H4 (cell line): Measurements from ENCODE around the gene SHQ1. TPM values are rescaled to one million over a fixed set of nuclear protein-coding genes. Genes with fewer than 3 reads are reported as not detected.
A peak's percentile ranks its signal among the peaks of the same experiment; 100 is the strongest.

Experiments used
- DNase-seq: peaks from one replicate; pipeline ENCODE4 v3.0.0-alpha.2; 2015; ENCODE audit warnings: low spot score
- total RNA-seq: library from RNA; depleted of rRNA; stranded (reverse); fragments of >200 nt; shearing (Covaris generic); gene quantifications from 2 replicates; pipeline ENCODE4 v1.2.3, GENCODE V29; 2014

The SHQ1 gene
- total RNA-seq, 1 experiment from 2014 or later: 19.5 TPM

DNA sequence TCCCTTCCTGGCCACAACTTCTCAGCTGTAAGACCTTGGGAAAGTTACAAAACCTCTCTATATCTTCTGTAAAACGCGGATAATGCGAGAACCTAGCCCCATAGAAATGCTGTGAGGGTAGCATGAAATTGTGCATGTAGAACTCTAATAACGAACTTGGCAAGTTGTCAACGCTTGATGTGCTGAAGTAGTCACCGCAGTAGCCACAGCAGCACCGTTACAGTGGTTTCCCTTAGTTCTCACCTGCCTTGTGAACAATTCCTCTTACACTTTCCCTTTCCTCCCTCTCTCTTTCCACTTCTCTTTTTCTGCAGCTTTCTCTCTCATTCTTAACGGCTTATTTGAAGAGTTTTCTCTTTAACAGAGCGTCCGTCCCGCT, 447 bp upstream of the SHQ1 start:
- no peak for DNase-seq

DNA sequence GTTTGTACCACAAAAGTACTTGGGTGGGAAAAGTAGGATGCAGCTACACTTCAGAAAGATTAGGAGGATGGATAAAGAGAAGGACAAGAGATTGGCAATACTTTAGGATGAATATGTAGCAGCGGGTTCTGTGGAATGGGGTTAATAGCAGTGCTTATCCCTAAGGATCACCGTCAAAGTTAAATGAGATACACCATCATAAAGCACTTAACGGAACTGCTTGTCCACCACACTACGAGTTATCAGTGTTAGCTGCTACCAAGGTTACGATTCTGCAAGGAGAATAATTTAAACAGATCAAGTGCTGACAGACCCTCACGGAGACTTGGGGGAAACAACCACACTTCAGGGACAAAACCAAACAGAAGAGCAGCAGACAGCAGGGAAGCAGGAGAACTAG, 963 bp downstream of the SHQ1 start:
- DNase-seq: no peak

DNA sequence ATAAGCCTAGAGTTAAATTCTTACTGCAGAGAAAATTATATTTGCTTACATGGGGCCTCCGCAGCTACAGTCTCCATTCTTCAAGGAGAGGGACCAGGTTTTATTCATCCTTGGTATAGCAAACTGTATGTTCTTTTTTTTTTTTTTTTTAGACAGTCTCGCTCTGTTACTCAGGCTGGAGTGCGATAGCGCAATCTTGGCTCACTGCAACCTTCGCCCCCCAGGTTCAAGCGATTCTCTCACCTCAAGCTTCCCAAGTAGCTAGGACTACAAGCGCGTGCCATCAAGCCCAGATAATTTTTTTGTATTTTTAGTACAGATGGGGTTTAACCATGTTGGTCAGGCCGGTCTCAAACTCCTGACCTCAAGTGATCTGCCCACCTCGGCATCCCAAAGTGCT, 2.1 kb downstream of the SHQ1 start:
- DNase-seq: no peak

DNA sequence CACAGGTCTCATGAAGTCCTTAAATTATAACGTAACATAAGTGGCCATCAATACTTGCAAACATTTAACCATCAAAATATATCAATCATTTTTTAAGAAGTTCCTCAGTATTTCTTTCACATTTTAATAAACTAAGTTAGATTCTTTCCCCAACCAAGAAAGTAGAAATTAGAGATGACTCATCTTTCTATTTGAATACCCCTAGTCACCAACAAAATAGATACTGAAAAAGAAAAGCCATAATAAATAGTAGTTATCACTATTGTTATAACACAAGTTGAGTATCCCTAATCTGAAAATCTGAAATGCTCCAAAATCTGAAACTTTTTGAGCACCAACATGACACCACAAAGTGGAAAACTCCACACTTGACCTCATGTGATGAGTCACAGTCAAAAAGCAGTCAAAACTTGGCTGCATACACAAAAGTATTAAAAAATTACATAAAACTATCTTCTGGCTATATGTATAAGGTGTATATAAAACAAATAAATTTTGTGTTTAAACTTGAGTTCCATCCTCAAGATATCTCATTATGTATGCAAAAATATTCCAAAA, 3.7 kb downstream of the SHQ1 start:
- no peak for DNase-seq

DNA sequence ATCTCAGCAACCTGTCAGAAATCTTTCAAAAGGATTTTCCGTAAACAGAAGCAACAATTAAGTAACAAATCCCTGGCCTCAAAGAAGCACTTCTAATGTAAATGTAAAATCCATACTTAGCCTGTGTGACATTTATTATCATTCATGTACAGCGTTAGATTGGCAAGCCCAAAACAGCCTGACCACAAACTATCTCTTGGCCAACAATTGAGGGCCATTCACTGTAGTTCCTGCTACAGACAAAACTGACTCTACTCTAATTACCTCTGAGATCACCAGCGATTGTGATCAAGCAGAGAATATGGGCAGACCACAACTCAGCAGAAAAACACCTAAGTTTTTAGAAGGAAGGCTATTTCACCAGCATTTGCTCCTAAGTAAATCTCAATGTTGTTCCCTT, 9.2 kb downstream of the SHQ1 start:
- no peak for DNase-seq

DNA sequence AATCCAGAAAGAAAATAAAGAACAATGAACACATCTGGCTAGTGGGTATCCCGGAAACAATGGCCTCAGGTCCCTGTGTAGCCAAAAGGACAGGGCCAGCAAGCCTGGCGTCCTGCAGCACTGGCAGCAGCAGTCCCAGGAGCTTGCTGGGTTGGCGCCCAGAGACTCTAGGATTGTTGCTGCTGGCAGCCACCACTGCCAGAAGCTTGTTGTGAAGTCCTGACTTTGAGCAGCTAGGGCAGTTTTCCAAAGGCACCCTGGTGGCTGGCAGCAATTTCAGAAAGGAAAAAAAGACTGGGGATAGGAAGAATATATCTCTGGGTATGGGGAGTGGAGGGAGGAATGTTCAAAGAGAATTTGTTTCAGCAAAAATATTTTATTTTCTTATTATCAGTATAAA, 11.3 kb downstream of the SHQ1 start:
- no peak for DNase-seq

DNA sequence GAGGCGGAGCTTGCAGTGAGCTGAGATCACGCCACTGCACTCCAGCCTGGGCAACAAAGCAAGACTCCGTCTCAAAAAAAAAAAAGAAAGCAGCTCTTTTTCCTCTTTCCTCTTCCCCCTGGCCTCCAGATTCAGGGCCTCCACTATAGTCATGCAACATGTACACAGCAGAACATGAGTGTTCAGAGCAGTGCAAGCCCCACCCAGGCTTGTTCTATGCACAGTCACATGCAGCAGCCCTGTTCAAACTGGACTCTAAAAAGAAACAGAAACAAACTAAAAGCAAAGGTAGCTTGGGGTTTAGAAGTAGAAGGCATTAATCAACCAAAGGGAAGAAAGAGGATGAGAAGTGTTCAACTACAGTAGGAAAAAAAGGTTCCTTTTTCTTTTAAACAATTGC, 11.8 kb downstream of the SHQ1 start:
- DNase-seq: no peak

DNA sequence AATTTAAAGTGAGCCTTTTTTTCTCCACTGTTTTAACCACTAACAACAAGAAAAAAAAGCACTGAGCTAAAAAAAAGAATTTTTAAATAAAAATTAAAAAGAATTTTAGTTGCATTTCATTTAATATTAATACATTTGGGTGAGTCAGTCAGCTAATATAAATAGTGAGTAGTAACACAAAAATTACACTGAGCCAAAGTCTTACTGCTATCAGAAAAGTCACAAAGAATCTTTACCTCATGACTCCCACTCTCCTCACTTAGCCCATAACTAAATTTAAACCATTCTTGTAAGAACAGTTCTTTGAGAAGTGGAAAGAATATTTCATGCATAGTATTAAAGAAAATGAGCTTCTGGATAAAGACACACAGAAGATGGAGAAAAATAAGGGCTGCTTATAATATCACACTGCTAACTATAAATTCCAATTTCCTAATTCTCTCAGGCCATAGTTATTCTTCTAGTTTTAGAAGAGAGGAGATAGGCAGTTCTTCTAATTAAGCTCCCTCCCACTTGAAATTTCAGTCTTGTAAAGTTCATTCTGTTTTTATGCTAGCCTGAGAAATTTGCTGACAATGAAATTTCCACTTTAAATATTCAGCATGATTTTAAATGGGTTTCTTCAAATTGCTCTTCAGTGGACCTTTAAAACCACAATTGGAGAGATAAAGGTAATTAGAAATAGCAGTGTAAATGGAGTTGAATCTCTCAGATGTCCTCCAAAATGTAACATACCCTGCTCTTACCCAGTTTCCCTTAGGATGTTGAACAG, 17.6 kb downstream of the SHQ1 start:
- no peak for DNase-seq

DNA sequence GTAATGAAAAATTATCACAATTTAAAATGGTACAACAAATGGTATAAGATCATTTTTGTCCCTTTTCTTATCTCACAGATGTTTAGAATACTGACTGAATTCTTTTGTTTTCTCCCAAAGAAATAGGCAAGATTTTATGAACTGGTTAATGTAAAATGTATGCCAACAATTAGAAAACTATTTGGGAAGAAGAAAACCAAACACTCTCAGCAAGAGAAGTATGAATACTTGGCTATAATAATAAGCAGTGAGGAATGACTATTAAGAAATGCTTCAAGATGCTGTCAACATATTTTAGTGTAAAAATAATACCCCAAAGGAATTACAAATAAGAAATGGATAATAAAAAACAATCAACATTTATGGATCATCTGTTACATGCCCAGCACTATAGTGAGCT, 18.5 kb downstream of the SHQ1 start:
- DNase-seq: no peak

DNA sequence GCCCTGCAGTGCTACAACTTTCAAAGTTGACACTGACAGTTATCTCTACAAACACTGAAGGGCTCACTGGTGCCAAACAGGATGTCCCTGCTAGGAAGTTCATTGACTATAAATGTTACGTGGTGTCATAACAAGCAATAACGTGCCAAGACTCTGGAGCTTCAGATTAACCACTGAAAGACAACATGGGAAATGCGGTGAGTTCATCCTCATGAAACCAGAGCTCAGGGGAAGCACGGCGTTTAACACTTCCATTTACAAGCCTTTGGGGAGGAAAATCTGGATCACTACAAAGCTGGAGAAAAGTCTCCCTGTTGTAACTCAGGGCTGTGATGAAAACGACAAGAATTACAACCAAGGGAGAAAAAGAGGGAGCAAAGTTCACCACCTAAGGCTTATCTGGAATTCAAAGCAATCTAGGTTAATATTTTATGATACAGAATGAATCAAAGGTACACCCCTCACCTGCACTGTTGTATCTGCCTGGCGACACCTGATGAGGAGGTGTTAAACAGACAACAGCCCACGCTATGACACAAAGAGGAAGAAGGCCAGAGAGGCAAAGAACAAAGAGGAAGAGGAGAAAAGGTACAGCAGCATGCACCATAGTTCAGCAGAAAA, 27.0 kb downstream of the SHQ1 start:
- no peak for DNase-seq

DNA sequence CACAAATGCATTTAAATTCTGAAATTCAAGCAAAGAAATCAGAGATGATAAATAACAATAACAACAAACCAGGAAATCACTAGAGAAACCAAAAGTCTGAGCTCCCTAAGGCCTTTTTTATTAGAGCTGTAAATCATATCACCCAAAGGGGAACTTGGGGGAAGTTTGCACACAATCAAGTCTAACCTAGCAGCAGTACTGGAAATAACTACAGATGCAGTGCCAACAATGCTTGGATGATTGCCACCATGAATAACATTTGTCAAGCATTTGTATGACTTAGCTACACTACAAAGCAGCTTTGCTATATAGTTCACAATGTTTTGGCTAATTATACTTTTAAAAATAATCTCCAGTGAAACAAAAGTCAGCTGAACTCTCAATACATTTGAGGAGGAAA, 27.8 kb downstream of the SHQ1 start:
- no peak for DNase-seq

DNA sequence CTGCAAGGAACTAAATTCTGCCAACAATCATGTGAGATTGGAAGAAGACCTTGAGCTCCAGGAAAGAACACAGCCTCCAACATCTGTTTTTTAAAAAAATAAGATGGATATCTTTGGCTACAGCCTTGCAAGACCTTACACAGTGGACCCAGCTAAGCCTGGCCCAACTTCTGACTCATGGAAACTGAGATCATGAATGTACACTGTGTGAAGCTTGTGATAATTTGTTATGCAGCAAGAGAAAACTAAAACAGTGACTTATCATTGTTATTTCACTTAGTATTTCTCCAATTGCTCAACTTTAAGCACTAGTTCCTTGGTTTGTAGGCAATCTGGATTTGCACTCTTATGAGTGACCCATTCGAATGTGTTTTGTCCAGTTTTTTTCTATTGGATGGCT, 29.3 kb downstream of the SHQ1 start:
- DNase-seq: no peak

DNA sequence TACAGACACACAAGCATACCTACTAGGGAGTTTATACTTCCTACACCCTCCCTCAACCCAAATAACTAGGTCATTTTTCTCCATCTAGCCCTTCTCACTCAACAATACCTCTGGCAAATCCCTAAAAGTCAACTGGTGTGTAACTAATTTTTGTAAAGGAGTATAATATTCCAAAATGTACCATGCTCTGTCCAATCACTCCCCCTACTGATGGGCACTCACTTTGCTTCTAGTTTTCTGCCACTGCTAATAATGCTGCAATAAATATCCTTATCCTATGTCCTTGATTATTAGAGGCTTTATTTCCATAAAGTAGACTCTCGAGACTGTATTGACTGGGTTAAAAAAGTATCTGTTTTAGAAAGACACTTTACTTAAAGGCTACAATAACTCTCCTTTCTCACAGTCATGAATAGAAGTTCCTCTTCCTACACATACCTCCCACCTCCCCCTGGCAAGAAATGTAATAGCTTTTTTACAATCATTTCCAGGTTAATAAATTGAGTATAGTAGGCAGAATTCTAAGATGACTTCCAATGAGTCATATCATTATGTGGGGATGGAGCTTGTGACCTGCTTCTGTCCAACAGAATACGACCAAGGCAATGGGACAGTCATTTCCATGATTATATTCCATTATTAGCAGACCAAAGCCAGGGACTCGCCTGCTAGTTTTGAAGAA, 30.0 kb downstream of the SHQ1 start:
- DNase-seq: peak; percentile 10

DNA sequence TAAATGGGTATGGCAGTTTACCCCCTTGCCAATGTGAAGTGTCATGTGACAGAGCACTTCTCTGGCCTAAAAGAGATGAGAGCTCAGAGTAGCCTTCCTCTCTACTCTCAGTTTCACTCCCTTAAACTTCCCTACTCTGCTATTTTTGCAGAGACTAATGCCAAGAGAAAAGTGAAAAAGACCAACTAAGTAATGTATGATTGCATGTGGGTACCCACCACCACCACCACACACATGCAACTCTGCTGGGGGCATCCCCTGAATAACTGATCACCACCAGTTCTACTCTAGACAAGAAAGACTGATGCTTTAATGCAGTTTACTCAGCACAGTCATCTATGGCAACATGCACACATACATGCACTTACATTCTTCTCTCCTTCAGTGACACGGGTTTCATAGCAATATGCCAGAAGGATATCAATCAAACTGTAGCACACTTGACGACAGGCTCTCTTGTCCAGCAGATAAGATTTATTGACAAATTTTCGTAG, 31.3 kb downstream of the SHQ1 start:
- DNase-seq: no peak

DNA sequence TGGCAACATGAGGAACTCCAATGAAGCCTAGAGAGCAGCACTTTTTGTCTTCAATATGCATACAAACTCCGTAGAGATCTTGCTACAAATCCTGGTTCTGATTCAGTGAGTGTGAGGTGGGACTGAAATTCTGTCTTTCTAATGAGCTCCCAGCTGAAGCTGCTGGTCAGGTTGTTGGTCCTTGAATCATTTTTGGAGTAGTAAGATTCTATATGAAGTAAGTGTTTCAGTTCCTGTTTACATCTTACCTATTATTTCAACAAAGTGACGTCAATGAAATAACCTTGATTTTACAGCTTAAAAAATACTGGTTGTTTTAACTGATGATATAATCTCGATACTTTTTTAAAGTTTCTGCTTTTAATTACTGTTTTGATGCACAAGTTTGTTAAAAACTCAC, 33.9 kb downstream of the SHQ1 start:
- no peak for DNase-seq

DNA sequence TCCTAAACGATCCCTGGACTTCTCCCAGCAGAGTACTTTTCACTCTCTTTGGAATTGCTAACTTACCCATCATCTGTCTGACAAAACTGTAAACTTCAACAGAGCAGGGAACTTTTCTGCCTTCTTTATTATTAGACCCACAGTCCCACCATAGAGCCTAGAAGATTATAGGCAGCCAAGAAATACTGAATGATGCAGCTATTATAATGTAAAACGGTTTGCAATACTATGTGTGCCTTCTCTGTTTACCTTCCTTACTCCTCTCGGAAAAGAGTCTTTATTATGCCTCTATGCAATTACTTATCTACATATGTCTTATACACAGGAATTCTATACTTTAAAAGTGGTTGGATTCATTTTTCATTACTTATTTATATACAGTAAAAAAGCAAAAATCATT, 36.0 kb downstream of the SHQ1 start:
- no peak for DNase-seq

DNA sequence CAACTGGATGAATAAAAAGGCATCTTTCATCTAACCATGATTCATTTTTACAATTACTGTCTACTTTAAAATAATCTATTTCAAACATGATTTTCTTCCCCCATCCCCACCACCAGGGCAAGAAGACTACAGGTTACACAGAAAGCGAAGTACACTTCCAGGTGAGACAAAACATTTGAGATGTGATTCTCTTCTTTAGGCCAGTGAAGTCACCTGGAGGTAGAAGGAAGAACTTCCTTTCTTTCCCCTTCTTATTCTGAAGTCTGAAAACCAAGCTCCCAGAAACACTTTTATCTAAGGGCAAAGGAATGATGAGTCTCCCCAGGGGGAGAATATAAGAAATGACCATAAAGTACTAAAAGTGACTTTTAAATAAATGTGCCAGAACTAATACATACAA, 36.7 kb downstream of the SHQ1 start:
- DNase-seq: no peak

DNA sequence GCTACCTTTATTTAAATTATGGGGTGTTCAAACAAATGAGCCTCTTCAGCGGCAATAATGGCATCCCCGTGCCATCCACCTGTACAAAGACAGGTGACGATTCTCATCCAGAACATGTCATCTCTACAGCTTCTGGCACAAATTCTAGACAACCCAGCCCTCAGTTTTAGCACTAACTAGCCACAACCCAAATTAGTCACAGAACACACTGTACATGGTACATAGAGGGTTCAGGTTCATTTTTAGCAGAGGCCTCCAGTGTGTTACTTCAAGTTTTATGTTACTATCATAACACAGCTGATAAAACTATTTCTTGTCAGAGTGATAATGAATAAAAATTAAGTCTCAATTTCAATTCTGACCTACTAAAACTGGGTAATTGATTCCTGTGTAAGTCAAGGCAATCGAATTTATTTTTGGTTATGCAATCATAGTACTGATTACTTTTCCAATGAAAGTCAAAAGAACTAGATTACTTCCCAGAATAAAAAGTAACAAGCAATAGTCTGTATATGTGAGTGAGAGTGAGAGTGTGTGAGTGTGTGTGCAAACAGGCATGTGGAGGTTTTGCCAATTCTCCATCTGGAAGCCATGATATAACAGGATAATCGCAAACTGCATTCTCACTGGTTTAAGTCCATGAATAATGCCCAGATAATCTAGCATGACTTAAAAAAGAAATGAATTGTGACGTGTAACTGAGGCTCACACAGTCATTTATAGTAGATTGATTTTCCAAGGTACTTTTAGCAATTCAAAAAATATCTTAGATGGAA, 37.4 kb downstream of the SHQ1 start:
- no peak for DNase-seq

DNA sequence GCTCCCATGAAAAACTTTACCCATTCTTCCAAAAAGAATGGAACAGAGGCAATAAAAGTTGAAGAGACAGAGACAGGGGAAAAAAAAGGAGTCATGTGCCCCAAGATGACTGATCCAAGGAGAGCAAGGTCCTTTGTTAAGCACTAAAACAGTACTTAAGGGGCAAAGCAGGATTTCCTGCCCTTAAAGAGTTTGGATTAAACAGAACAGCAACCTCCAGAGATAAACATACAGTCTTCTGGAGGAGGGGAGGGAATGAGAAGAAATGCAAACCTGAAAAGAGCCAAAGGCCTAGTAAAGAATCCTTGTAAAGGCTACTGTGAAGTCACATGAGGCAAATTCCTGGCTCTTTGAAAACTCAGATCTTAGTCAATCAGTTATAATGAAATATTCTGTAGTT, 38.2 kb downstream of the SHQ1 start:
- no peak for DNase-seq

DNA sequence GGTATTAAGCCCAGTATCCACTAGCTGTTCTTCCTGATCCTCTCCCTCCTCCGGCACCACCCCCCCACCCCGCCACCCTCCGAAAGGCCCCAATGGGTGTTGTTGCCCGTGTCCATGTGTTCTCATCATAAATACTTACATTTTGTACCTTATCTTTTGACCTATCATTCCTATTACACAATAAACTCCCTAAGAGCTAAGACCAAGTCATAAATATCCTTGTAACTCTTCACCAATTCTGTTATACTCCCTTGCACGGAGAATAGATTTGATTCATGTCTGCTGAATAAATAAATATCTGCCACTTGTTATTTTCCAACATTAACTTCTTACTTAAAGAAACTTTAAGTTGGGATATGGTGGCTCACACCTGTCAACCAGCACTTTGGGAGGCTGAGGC, 43.9 kb downstream of the SHQ1 start:
- DNase-seq: no peak

DNA sequence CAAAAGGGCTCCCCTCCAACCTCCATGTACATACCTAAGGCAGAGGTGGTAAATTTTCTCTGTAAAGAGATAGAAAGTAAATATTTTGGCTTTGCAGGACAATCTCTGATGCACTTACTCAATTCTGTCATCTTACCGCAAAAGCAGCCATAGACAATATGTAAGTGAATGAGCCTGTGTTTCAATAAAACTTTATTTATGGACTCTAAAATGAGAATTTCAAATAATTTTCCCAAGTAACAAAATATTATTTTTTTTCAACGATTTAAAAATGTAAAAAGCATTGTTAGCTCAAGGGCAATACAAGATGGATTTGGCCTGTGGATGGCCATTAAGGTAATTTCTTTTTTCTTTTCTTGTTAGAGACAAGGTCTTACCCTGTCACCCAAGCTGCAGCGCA, 44.7 kb downstream of the SHQ1 start:
- no peak for DNase-seq

DNA sequence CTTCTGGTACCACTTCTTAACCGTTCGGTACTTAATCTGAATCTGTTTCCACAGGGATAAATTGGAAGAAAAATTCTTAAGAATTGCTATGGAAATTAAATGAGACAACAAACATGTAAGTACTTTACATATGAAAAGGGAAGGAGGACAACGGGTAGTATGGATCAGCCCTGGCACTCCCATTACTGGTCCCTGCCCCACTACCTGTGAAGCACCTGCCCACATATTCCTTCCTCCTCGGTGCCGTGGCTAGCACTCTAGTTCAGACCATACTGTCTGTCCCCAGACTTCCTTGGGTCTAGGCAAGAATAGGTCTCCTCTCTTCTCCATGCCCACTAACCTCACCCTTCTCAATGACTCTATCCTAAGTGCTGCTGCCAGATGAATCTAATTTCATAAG, 46.2 kb downstream of the SHQ1 start:
- no peak for DNase-seq
